NCI-H2107 (cell line): ENCODE results near the gene TK2.
"Not testable (repeated sequence)": the region's sequence is repeated elsewhere in the genome, so short reads cannot be mapped to it uniquely, and the experiment has no call there.

Experiments used
- DNase-seq: peaks from one replicate; lab custom pipeline; 2025; lab: John Stamatoyannopoulos, UW

TK2 gene

GRCh38 chr16:66549284-66550131, at the start of gene TK2:
Gene TK2 (minus strand): TSS chr16:66550122. CDS start chr16:66550061, 61 bp downstream.
- DNase-seq, result no peak

- DNase-seq, result no peak
Observed at GRCh38 chr16:66598111-66598510, 48.2 kb upstream of the TK2 start.

- DNase-seq, result no peak
Observed at GRCh38 chr16:66596986-66597848, 47.3 kb upstream of the TK2 start.

- DNase-seq, result not testable (repeated sequence)
Observed at GRCh38 chr16:66596559-66596958, 46.6 kb upstream of the TK2 start.

- no peak for DNase-seq
Observed at GRCh38 chr16:66594739-66595138, 44.8 kb upstream of the TK2 start.

- no peak for DNase-seq
Observed at GRCh38 chr16:66592814-66593213, 42.9 kb upstream of the TK2 start.

- no peak for DNase-seq
Observed at GRCh38 chr16:66592241-66592640, 42.3 kb upstream of the TK2 start.

GRCh38 chr16:66591018-66591417, 41.1 kb upstream of the TK2 start:
- DNase-seq, result no peak

GRCh38 chr16:66590322-66590721, 40.4 kb upstream of the TK2 start:
- DNase-seq, result no peak

- DNase-seq, result no peak
Observed at GRCh38 chr16:66588981-66589713, 39.2 kb upstream of the TK2 start.

- no peak for DNase-seq
Observed at GRCh38 chr16:66587881-66588600, 38.1 kb upstream of the TK2 start.

- DNase-seq, result no peak
Observed at GRCh38 chr16:66585481-66586239, 35.7 kb upstream of the TK2 start.

- no peak for DNase-seq
Observed at GRCh38 chr16:66581246-66581952, 31.5 kb upstream of the TK2 start.

- peak; percentile 11 for DNase-seq
Observed at GRCh38 chr16:66580605-66581209, 30.8 kb upstream of the TK2 start.

GRCh38 chr16:66578651-66579531, 29.0 kb upstream of the TK2 start, which contains the start of gene CMTM2:
Gene CMTM2 (plus strand): TSS chr16:66579463. CDS start chr16:66579608, 145 bp downstream.
- DNase-seq, result no peak

- no peak for DNase-seq
Observed at GRCh38 chr16:66576296-66576695, 26.4 kb upstream of the TK2 start.

GRCh38 chr16:66575060-66575459, 25.1 kb upstream of the TK2 start:
- DNase-seq, result no peak

GRCh38 chr16:66574531-66574930, 24.6 kb upstream of the TK2 start:
- no peak for DNase-seq

GRCh38 chr16:66574081-66574480, 24.2 kb upstream of the TK2 start:
- no peak for DNase-seq
